Measurements from ENCODE around the gene KCTD10.

The KCTD10 gene

GRCh38 chr12:109467978-109468676 is 9.0 kb downstream of the KCTD10 start:
- DNase-seq: no peak

GRCh38 chr12:109466821-109467220 is 10.3 kb downstream of the KCTD10 start:
- DNase-seq: no peak

- DNase-seq: no peak
These were observed 10.8 kb downstream of the KCTD10 start for GRCh38 chr12:109466305-109466704.

GRCh38 chr12:109464642-109465351 is 12.3 kb downstream of the KCTD10 start:
- DNase-seq: no peak

GRCh38 chr12:109463756-109464155 is 13.3 kb downstream of the KCTD10 start:
- DNase-seq: no peak

- DNase-seq: no peak
These were observed 14.0 kb downstream of the KCTD10 start for GRCh38 chr12:109462868-109463692.

GRCh38 chr12:109461846-109462756 is 15.0 kb downstream of the KCTD10 start:
- no peak for DNase-seq

- no peak for DNase-seq
These were observed 15.9 kb downstream of the KCTD10 start for GRCh38 chr12:109461049-109461845.

- DNase-seq: no peak
These were observed 16.6 kb downstream of the KCTD10 start for GRCh38 chr12:109460538-109460937.

GRCh38 chr12:109459247-109459646 is 17.9 kb downstream of the KCTD10 start:
- no peak for DNase-seq

GRCh38 chr12:109458771-109459208 is 18.3 kb downstream of the KCTD10 start:
- DNase-seq: no peak

GRCh38 chr12:109458086-109458485 is 19.0 kb downstream of the KCTD10 start:
- DNase-seq: no peak

- no peak for DNase-seq
These were observed 21.4 kb downstream of the KCTD10 start for GRCh38 chr12:109455706-109456105.

- no peak for DNase-seq
These were observed 24.6 kb downstream of the KCTD10 start for GRCh38 chr12:109452489-109452888.

GRCh38 chr12:109451400-109451799 is 25.7 kb downstream of the KCTD10 start:
- no peak for DNase-seq

- no peak for DNase-seq
These were observed 26.1 kb downstream of the KCTD10 start for GRCh38 chr12:109450980-109451379.

GRCh38 chr12:109449845-109450532 is 27.1 kb downstream of the KCTD10 start:
- no peak for DNase-seq

GRCh38 chr12:109448707-109449390 is 28.3 kb downstream of the KCTD10 start:
- DNase-seq: no peak

GRCh38 chr12:109448272-109448671 is 28.8 kb downstream of the KCTD10 start:
- DNase-seq: no peak

- DNase-seq: no peak
These were observed 29.6 kb downstream of the KCTD10 start for GRCh38 chr12:109447482-109447881.

Measured in activated CD4-positive, alpha-beta T cell treated with anti-CD3 and anti-CD28 coated beads for 1 hour (primary cell).